ENCODE data around the gene CD80.
A peak's percentile ranks its signal among the peaks of the same experiment; 100 is the strongest.

The CD80 gene

DNA sequence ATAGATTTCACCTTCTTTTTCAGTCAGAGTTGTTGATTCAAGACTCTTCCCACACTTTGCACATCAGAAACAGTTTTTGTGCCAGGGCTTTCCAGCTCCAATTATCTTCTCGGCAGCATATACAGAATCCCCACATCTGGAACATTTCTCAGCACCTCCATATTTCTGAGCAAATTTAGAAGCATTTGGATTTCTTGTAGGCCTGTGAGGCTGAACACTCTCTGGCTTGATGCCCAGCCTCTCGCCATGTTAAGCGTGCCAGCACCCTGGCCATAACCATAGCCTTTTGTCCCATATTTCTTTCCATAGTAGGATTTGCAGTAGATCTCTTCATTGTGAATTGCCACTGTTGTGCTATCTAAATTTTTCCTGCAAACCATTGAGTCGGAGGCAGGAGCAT, 28.3 kb downstream of the CD80 start:
- TF ChIP-seq, protein P1, sequence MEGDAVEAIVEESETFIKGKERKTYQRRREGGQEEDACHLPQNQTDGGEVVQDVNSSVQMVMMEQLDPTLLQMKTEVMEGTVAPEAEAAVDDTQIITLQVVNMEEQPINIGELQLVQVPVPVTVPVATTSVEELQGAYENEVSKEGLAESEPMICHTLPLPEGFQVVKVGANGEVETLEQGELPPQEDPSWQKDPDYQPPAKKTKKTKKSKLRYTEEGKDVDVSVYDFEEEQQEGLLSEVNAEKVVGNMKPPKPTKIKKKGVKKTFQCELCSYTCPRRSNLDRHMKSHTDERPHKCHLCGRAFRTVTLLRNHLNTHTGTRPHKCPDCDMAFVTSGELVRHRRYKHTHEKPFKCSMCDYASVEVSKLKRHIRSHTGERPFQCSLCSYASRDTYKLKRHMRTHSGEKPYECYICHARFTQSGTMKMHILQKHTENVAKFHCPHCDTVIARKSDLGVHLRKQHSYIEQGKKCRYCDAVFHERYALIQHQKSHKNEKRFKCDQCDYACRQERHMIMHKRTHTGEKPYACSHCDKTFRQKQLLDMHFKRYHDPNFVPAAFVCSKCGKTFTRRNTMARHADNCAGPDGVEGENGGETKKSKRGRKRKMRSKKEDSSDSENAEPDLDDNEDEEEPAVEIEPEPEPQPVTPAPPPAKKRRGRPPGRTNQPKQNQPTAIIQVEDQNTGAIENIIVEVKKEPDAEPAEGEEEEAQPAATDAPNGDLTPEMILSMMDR (IDR thresholded peaks at IDR 0.05): no peak

DNA sequence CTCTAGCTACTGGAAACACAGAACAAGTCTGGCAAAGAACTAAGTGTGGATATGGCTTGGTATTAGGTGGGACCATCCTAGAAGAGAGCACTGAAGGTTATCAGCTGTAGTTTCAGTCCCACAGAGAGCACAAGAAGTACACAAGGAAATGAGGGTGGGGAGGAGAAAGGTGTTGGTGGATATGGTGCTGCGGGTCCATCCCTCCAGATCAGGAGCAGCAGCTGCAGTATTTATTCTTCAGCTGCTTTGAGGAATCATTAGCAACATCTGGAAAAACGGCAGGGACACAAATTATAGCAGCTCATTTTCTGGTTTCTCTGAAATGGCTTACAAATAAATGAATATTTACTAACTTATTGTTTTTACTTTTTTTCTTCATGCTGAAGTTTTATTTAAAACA, 29.0 kb downstream of the CD80 start:
- H3K9ac ChIP-seq: no peak overlapping the region
- no peak overlapping the region for H2AFZ ChIP-seq
- no peak overlapping the region for H3K27ac ChIP-seq
- no peaks in the 10 kb centered on the region for H3K36me3 ChIP-seq (ENCODE audit: control insufficient read depth, insufficient read depth, low read length)
- H3K27me3 ChIP-seq (ENCODE audit: control insufficient read depth, insufficient read depth, low read length): no peaks in the 10 kb centered on the region
- TF ChIP-seq, protein P1 (IDR thresholded peaks at IDR 0.05): no peak
- H3K4me3 ChIP-seq (ENCODE audit: low read depth, low read length): no peak overlapping the region
- H3K4me2 ChIP-seq (ENCODE audit: low read length): no peak overlapping the region
- no peaks in the 10 kb centered on the region for H3K4me1 ChIP-seq
- H3K9me3 ChIP-seq (ENCODE audit: control insufficient read depth, low read length): no peaks in the 10 kb centered on the region
- no peaks in the 10 kb centered on the region for H3K79me2 ChIP-seq

More for the DNA sequence above, 28.3 kb downstream of the CD80 start:
- no peak overlapping the region for H3K9ac ChIP-seq
- H3K27ac ChIP-seq: no peak overlapping the region
- H3K4me2 ChIP-seq (ENCODE audit: low read length): no peak overlapping the region
- H3K36me3 ChIP-seq (ENCODE audit: control insufficient read depth, insufficient read depth, low read length): no peaks in the 10 kb centered on the region
- no peaks in the 10 kb centered on the region for H3K79me2 ChIP-seq
- no peaks in the 10 kb centered on the region for H3K9me3 ChIP-seq (ENCODE audit: control insufficient read depth, low read length)
- H3K4me3 ChIP-seq (ENCODE audit: low read depth, low read length): no peak overlapping the region
- H2AFZ ChIP-seq: no peak overlapping the region
- H3K27me3 ChIP-seq (ENCODE audit: control insufficient read depth, insufficient read depth, low read length): no peaks in the 10 kb centered on the region
- no peaks in the 10 kb centered on the region for H3K4me1 ChIP-seq

DNA sequence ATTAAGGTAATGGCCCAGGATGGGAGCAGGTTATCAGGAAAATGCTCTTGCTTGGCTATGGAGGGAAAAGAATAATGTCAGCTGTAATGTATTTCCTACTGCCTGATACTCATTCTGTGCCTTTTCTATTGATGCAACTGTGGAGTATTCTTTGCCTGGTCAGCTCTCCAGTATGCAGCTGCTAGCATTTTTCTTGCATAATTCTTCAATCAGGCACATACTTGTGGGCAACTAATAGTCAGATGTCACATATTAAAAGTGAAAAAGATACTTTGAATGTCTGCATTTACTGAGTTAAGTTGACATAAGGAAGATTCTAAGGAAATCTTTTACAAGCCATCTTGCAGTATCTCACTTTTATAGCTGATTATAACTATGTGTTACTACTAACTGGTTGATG, 29.5 kb downstream of the CD80 start:
- no peak overlapping the region for H2AFZ ChIP-seq
- no peak overlapping the region for H3K4me2 ChIP-seq (ENCODE audit: low read length)
- no peaks in the 10 kb centered on the region for H3K36me3 ChIP-seq (ENCODE audit: control insufficient read depth, insufficient read depth, low read length)
- no peak overlapping the region for H3K27ac ChIP-seq
- no peaks in the 10 kb centered on the region for H3K4me1 ChIP-seq
- no peak overlapping the region for H3K9ac ChIP-seq
- no peaks in the 10 kb centered on the region for H3K79me2 ChIP-seq
- H3K4me3 ChIP-seq (ENCODE audit: low read depth, low read length): no peak overlapping the region
- no peaks in the 10 kb centered on the region for H3K9me3 ChIP-seq (ENCODE audit: control insufficient read depth, low read length)
- TF ChIP-seq, protein P1 (IDR thresholded peaks at IDR 0.05): no peak
- no peaks in the 10 kb centered on the region for H3K27me3 ChIP-seq (ENCODE audit: control insufficient read depth, insufficient read depth, low read length)

DNA sequence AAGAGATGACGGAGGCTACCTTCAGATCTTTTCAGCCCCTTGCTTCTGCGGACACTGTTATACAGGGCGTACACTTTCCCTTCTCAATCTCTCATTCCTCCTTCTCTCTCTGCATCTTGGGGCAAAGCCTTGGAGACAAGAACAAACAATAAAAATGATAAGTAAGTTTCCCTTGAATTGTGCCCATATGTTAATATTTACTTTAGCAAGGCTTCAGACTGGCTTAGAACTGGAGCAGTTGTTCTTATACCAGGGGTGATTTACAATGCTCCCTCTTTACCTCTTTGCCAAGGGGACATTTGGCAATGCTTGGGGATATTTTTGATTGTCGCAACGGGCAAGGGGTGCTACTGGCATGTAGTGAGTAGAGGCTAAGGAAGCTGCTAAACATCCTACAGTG, 31.7 kb downstream of the CD80 start:
- H3K27ac ChIP-seq: no peak overlapping the region
- TF ChIP-seq, protein P1 (IDR thresholded peaks at IDR 0.05): no peak
- no peak overlapping the region for H2AFZ ChIP-seq
- H3K27me3 ChIP-seq (ENCODE audit: control insufficient read depth, insufficient read depth, low read length): no peaks in the 10 kb centered on the region
- no peak overlapping the region for H3K9ac ChIP-seq
- H3K4me2 ChIP-seq (ENCODE audit: low read length): no peak overlapping the region
- H3K4me3 ChIP-seq (ENCODE audit: low read depth, low read length): no peak overlapping the region
- no peaks in the 10 kb centered on the region for H3K36me3 ChIP-seq (ENCODE audit: control insufficient read depth, insufficient read depth, low read length)
- H3K9me3 ChIP-seq (ENCODE audit: control insufficient read depth, low read length): no peaks in the 10 kb centered on the region
- H3K4me1 ChIP-seq: no peaks in the 10 kb centered on the region
- no peaks in the 10 kb centered on the region for H3K79me2 ChIP-seq

DNA sequence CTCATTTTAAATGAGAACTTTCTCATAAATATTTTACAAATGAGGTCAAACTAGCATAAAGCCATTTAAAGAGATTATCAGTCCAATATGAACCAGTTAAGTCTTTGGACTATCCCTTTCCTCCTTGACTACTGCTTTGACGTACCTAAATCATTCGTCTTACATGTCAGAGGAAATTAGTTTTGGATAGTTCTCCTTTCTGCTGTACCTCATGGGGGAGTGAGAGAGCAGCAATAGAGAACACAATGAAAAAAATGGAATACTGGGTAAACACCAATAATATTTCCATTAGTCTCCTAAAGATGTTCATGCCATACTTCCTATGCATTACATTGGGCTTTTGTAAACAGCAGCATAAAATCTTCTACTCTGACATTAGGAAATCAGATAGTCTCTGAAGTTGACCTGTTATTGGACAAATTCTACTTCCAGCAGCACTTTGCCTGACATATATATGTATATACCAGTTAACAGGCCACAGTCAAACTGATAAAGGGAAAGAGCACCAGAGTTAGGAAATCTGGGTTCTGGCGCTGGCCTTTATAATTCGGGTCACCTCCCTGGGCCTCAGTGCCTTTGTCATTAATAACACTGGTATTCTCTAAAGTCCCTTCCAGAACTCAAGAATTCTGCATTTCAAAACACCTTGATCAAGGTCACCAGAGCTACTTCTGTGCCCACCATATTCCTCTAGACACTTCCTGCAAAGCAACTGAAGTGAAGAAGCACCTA, 34.3 kb downstream of the CD80 start:
- TF ChIP-seq, protein P1 (IDR thresholded peaks at IDR 0.05): peak; percentile 59
- H3K4me2 ChIP-seq (ENCODE audit: low read length): no peak overlapping the region
- H3K4me1 ChIP-seq: no peaks in the 10 kb centered on the region
- H3K4me3 ChIP-seq (ENCODE audit: low read depth, low read length): no peak overlapping the region
- H3K9ac ChIP-seq: no peak overlapping the region
- no peaks in the 10 kb centered on the region for H3K27me3 ChIP-seq (ENCODE audit: control insufficient read depth, insufficient read depth, low read length)
- no peaks in the 10 kb centered on the region for H3K79me2 ChIP-seq
- H3K27ac ChIP-seq: no peak overlapping the region
- H2AFZ ChIP-seq: no peak overlapping the region
- no peaks in the 10 kb centered on the region for H3K9me3 ChIP-seq (ENCODE audit: control insufficient read depth, low read length)
- H3K36me3 ChIP-seq (ENCODE audit: control insufficient read depth, insufficient read depth, low read length): no peaks in the 10 kb centered on the region
